ENCODE measurements around the gene SLC22A12.

SLC22A12 gene

DNA sequence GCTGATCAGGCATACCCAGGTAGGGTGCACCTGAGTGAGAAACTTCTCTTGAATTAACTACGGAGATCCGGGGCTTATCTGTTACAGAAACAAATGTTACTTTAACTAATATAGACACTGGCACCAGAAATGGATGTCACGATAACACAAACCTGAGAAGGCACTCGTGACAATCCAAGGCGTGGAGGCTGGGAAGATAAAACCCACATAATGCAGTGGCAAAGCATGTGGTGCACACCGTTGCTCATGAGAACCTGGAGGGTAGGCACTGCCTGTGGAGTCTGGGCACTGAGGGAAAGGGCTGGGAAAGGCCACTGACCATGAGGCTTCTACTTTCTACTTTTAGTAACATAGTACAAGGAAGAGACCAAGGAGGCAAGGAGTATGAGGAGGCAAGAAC lies 22.6 kb downstream of the SLC22A12 start:
- DNase-seq (ENCODE audit: low spot score): no peak
- in situ Hi-C loops (cut with MboI; ENCODE audit: low pct_unique_long_range_greater_than_20kb, low sequenced_read_pairs, unreplicated experiment): no loop called here
- no peak for TF ChIP-seq CTCF (IDR thresholded peaks at IDR 0.05; ENCODE audit: extremely low read depth, insufficient read depth, missing control alignments)

DNA sequence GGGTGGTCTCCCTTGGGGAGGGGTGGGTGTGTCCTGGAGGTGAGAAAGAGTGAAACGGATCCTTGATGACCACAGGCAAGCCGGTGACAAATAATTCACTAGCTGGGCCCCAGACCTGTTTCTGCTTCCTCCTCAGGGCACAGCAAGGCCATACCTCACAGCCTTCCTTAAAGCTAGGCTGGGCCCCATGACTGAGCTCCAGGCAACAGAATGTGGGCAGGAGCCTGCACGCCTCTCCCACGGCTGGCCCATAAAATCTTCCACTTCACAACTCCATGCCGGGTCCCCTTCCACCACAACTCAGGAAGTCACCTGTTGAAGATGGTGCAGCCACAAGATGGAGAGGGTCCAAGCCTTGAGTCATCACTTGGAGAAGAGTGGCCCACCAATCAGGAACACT lies 23.9 kb downstream of the SLC22A12 start:
- DNase-seq (ENCODE audit: low spot score): no peak
- TF ChIP-seq CTCF (IDR thresholded peaks at IDR 0.05; ENCODE audit: extremely low read depth, insufficient read depth, missing control alignments): no peak
- in situ Hi-C loops (cut with MboI; ENCODE audit: low pct_unique_long_range_greater_than_20kb, low sequenced_read_pairs, unreplicated experiment): no loop called here

GRCh38 chr11:64616817-64617216 lies 25.8 kb downstream of the SLC22A12 start:
- DNase-seq (ENCODE audit: low spot score): no peak
- TF ChIP-seq CTCF (IDR thresholded peaks at IDR 0.05; ENCODE audit: extremely low read depth, insufficient read depth, missing control alignments): no peak
- in situ Hi-C loops (cut with MboI; ENCODE audit: low pct_unique_long_range_greater_than_20kb, low sequenced_read_pairs, unreplicated experiment): no loop called here

DNA sequence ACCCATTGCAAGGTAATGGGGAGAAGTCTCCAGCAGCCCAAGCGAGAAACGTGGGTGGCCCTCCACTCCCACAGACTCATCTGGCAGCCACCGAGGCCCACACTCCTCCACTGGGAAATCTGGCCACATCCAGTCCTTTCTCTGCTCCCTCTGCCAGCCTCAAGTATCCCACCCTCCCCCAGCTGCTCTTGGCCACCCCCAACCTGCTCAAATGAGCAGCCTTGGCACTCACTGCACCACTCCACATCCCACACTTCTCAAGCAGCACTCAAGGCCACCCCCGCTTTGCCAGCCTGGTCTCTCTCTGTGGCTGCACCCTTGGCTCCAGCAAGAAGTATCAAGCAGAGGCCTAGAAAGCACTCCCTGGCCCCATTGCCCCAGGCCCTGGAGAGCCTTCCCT lies 28.2 kb downstream of the SLC22A12 start:
- DNase-seq (ENCODE audit: low spot score): no peak
- in situ Hi-C loops (cut with MboI; ENCODE audit: low pct_unique_long_range_greater_than_20kb, low sequenced_read_pairs, unreplicated experiment): no loop called here
- TF ChIP-seq CTCF (IDR thresholded peaks at IDR 0.05; ENCODE audit: extremely low read depth, insufficient read depth, missing control alignments): no peak

DNA sequence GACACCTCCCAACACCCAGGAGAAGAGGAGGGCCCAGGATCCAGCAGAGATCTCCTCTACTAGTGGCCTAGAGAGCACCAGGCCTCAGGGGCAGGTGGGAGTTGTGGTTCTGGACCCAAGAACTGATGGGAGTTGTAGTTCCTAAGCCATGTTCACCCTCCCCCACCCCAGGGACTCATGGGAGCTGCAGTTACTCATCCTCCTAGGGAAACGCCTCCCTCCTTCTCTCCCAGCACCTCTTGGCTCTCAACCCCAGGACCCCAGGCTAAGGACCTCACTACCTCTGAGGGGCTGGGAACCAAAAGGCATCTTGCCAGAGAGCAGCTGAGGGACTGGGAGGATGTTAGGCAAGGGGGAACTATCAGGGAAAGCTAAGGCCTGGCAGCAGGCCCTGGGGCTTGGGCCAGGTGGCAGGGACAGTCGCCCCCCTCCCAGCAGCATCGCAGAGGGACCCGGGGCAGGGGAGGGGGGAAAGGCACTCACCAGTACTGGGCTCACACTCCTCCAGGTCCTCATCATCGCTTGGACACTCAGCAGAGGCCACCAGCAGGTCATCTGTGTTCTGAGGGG lies 28.9 kb downstream of the SLC22A12 start:
- in situ Hi-C loops (cut with MboI; ENCODE audit: low pct_unique_long_range_greater_than_20kb, low sequenced_read_pairs, unreplicated experiment): no loop called here
- no peak for TF ChIP-seq CTCF (IDR thresholded peaks at IDR 0.05; ENCODE audit: extremely low read depth, insufficient read depth, missing control alignments)
- no peak for DNase-seq (ENCODE audit: low spot score)

DNA sequence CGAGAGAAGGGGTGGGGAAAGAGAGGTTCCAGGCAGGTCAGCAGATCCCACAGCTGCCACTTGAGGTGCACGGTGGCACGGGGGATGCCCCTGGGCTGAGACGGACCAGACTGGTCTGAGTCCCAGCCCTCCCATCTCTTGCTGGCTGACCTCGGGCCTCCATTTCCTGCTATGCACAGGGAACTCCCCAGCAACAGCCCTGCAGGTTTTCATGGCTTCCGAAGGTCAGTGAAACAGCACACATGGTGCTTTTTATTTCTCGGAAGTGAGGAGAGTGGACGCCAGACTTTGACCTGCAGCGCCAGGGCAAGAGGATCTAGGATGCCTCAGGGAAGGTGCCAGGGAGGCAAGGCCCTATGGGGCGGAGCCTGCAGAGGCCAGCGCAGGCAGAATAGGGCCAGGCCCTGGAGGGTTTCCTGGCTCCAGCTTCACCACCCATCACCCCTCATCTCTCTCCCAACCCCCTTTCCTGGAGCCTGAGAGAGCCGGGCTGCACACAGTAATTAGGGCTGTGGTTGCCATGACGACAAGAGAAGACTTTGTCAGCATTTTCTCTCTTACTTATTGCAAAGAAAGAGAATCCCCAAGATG lies 29.5 kb downstream of the SLC22A12 start:
- TF ChIP-seq CTCF (IDR thresholded peaks at IDR 0.05; ENCODE audit: extremely low read depth, insufficient read depth, missing control alignments): no peak
- no peak for DNase-seq (ENCODE audit: low spot score)

More for the DNA sequence above, 29.5 kb downstream of the SLC22A12 start:
- in situ Hi-C loops (cut with MboI; ENCODE audit: low pct_unique_long_range_greater_than_20kb, low sequenced_read_pairs, unreplicated experiment): no loop called here

All from GM13977 (cell line).